A549 (cell line): ENCODE data around the gene NECAB3. TPM values are rescaled to one million over a fixed set of nuclear protein-coding genes. Genes with fewer than 3 reads are reported as not detected.

ENCODE experiments used
- ATAC-seq, 2 experiments: fragments of 200-7000 bp in 1 of 2; fragments of >200 bp in 1 of 2; cut with Nextera tagmentation in 1 of 2; cut with Tn5 transposase in 1 of 2; 3 replicates each; pipeline versions ENCODE4 v1.8.0 to v1.9.1; 2018 to 2020; ENCODE audit warnings: mild to moderate bottlenecking in 1 of 2, moderate library complexity in 1 of 2
- CTCF ChIA-PET: fragments of 300-600 bp; sonication (Branson Sonifier 250); formaldehyde crosslinking; extraction: SDS; loops from one replicate; lab custom pipeline; 2021; ENCODE audit warnings: antibody characterized with exemption, inconsistent platforms; lab: Yijun Ruan, JAX
- POLR2A ChIA-PET: fragments of 350-600 bp; formaldehyde crosslinking; extraction: SDS; loops from one replicate; lab custom pipeline; 2021; ENCODE audit warnings: antibody characterized with exemption, inconsistent platforms; lab: Yijun Ruan, JAX
- DNase-seq, 2 experiments: peaks; one replicate each; pipeline versions ENCODE4 v3.0.0 to v3.0.0-alpha.2; 2011 to 2016; ENCODE audit warnings: low read depth in 1 of 2, low spot score in 1 of 2
- FAIRE-seq: peaks from 2 replicates; lab custom pipeline; 2011; peaks lifted over from hg19 to GRCh38; lab: Jason Lieb, UNC
- H3K27ac ChIP-seq, 2 experiments: fragments of >200 bp; sonication (Bioruptor Twin); formaldehyde crosslinking; 3 replicates each; pipeline ENCODE4 v1.5.1; 2016 to 2017
- H3K4me1 ChIP-seq: fragments of >200 bp; sonication (Bioruptor Twin); formaldehyde crosslinking; 3 replicates; pipeline ENCODE4 v1.6.1; 2016
- H3K4me2 ChIP-seq: fragments of >200 bp; sonication (Bioruptor Twin); formaldehyde crosslinking; 3 replicates; pipeline ENCODE4 v1.6.1; 2016
- H3K4me3 ChIP-seq: fragments of >200 bp; sonication (Bioruptor Twin); formaldehyde crosslinking; 3 replicates; pipeline ENCODE4 v1.5.1; 2016
- H3K9me3 ChIP-seq: fragments of >200 bp; sonication (Bioruptor Twin); formaldehyde crosslinking; 3 replicates; pipeline ENCODE4 v1.6.1; 2016
- CBX8 ChIP-seq: fragments of 200-600 bp; sonication (generic); IDR thresholded peaks from 2 replicates; pipeline ENCODE4 v1.6.1; 2016
- CEBPB ChIP-seq, 2 experiments: fragments of >200 bp in 1 of 2; sonication (Bioruptor Twin) in 1 of 2; formaldehyde crosslinking in 1 of 2; IDR thresholded peaks; 2 replicates each; pipeline ENCODE4 v1.6.1; 2012 to 2016
- CHD2 ChIP-seq: fragments of 150-350 bp; IDR thresholded peaks from 2 replicates; pipeline ENCODE4 v1.6.1; 2014; ENCODE audit warnings: low read length; ENCODE audit not compliant: partially characterized antibody
- EHF ChIP-seq: fragments of 250-450 bp; sonication (Bioruptor Pico); IDR thresholded peaks from 2 replicates; pipeline ENCODE4 v1.5.0; 2020; ENCODE audit warnings: mild to moderate bottlenecking
- ESRRA ChIP-seq: fragments of 150-350 bp; IDR thresholded peaks from 2 replicates; pipeline ENCODE4 v1.6.1; 2014; ENCODE audit warnings: mild to moderate bottlenecking, low read length, borderline replicate concordance
- FOSB ChIP-seq: fragments of 250-450 bp; sonication (Bioruptor Pico); IDR thresholded peaks from 2 replicates; pipeline ENCODE4 v1.5.0; 2020; ENCODE audit warnings: mild to moderate bottlenecking, moderate library complexity
- GATA3 ChIP-seq: IDR thresholded peaks from 2 replicates; pipeline ENCODE4 v1.6.1; 2012; ENCODE audit warnings: borderline replicate concordance
- HOXB5 ChIP-seq: fragments of 250-450 bp; sonication (Bioruptor Pico); IDR thresholded peaks from 2 replicates; pipeline ENCODE4 v1.5.0; 2020; ENCODE audit warnings: mild to moderate bottlenecking, moderate library complexity
- JUN ChIP-seq, 2 experiments: fragments of >200 bp; sonication (Bioruptor Twin); formaldehyde crosslinking; IDR thresholded peaks; 2 replicates in 1 of 2; 3 replicates in 1 of 2; pipeline ENCODE4 v1.6.1; 2016 to 2017
- JUNB ChIP-seq: fragments of >200 bp; sonication (Bioruptor Twin); formaldehyde crosslinking; IDR thresholded peaks from 2 replicates; pipeline ENCODE4 v1.6.1; 2016
- MAFK ChIP-seq: fragments of 450-650 bp; IDR thresholded peaks from 2 replicates; pipeline ENCODE4 v1.6.1; 2014; ENCODE audit not compliant: partially characterized antibody
- MYC ChIP-seq: IDR thresholded peaks from 2 replicates; pipeline ENCODE4 v1.6.1; 2012; ENCODE audit warnings: mild to moderate bottlenecking, inconsistent platforms, low read length, improper control_type of control experiment, borderline replicate concordance
- RAD21 ChIP-seq, 2 experiments: fragments of >200 bp in 1 of 2; sonication (Bioruptor Twin) in 1 of 2; formaldehyde crosslinking in 1 of 2; IDR thresholded peaks in 1 of 2; conservative IDR thresholded peaks in 1 of 2; 2 replicates in 1 of 2; 3 replicates in 1 of 2; pipeline ENCODE4 v1.6.1; 2012 to 2018; ENCODE audit warnings: inconsistent platforms in 1 of 2
- SMC3 ChIP-seq: fragments of >200 bp; sonication (Bioruptor Twin); formaldehyde crosslinking; IDR thresholded peaks from 3 replicates; pipeline ENCODE4 v1.6.1; 2018; ENCODE audit warnings: inconsistent platforms
- TP53 ChIP-seq: fragments of 250-450 bp; sonication (Bioruptor Pico); IDR thresholded peaks from 2 replicates; pipeline ENCODE4 v1.5.0; 2021; ENCODE audit warnings: mild to moderate bottlenecking, moderate library complexity
- ZFP36 ChIP-seq: fragments of 450-650 bp; IDR thresholded peaks from 2 replicates; pipeline ENCODE4 v1.6.1; 2014; ENCODE audit warnings: borderline replicate concordance; ENCODE audit not compliant: partially characterized antibody
- ZSCAN20 ChIP-seq: fragments of 250-450 bp; sonication (Bioruptor Pico); IDR thresholded peaks from 2 replicates; pipeline ENCODE4 v1.8.0; 2022; ENCODE audit warnings: mild to moderate bottlenecking, moderate library complexity
- WGBS: methylation state at CpG from one replicate; pipeline ENCODE4 v1.1.6; 2017; ENCODE audit errors: missing lambda C conversion rate; 5-methylcytosine and 5-hydroxymethylcytosine counted together
- polyA plus RNA-seq, 4 experiments: library from polyadenylated mRNA; depleted of rRNA in 3 of 4; stranded (reverse); fragments of >200 nt; fragmentation: RNase III in 1 of 4; extraction: RNeasy Plus Mini Kit Qiagen cat#74134 plus additional on column Dnase treatment in 1 of 4; gene quantifications; 2 replicates in 3 of 4; 3 replicates in 1 of 4; pipeline ENCODE4 v1.2.3, GENCODE V29; 2011 to 2017
- TF ChIP-seq, protein P1 (sequence below): fragments of 150-350 bp; IDR thresholded peaks from 2 replicates; pipeline ENCODE4 v1.6.1; 2014; ENCODE audit warnings: low read depth, mild to moderate bottlenecking, low read length
- TF ChIP-seq, protein P2 (sequence below): IDR thresholded peaks from 2 replicates; pipeline ENCODE4 v1.6.1; 2012
- TF ChIP-seq, protein P3 (sequence below): fragments of >200 bp; sonication (Bioruptor Twin); formaldehyde crosslinking; IDR thresholded peaks from 2 replicates; pipeline ENCODE4 v1.6.1; 2016
- TF ChIP-seq, protein P4 (sequence below): IDR thresholded peaks from 2 replicates; pipeline ENCODE4 v1.6.1; 2012
- TF ChIP-seq, protein P5 (sequence below): fragments of 200-600 bp; sonication (generic); IDR thresholded peaks from 2 replicates; pipeline ENCODE4 v1.6.1; 2016; ENCODE audit warnings: antibody characterized with exemption, mild to moderate bottlenecking, moderate library complexity
- TF ChIP-seq, protein P6 (sequence below): fragments of >200 bp; sonication (Bioruptor Twin); formaldehyde crosslinking; IDR thresholded peaks from 3 replicates; pipeline ENCODE4 v1.5.1; 2016
- TF ChIP-seq, protein P7 (sequence below): IDR thresholded peaks from 2 replicates; pipeline ENCODE4 v1.6.1; 2012; ENCODE audit warnings: low read depth, borderline replicate concordance

The NECAB3 gene
- polyA plus RNA-seq, 2 of the 4 experiments (the other 2 are of a cell fraction), result 9.3 to 19.3 TPM

DNA sequence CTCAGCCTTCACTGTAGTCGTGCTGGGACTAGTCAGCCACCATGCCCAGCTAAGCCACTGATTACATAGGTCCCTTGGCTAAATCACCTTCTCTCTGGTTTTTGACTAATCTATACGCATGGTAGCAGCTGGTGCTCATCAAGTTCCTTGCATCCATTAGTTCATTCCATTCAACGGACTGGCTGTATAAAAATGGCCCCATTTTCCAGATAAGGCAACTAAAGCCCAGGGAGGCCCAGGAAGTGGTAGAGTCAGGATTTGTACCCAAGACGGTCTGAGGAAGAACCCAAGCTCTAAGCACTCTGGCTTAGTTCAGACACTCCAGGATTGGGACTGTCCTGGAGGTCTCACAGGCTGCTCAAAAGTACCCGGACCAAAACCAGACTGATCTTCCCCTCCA, 7.1 kb upstream of the NECAB3 start:
- Histone ChIP-seq H3K27ac (no peak overlapping the region), H3K4me3 (no peak overlapping the region), H3K4me1 (peaks cover 20% of the 10 kb centered on the region), H3K4me2 (no peak overlapping the region)
- ATAC-seq (no peak), FAIRE-seq (no peak), DNase-seq (no peak)
- WGBS, result 89% methylated on average over 5 of the region's 5 CpGs
- ChIA-PET CTCF (interaction anchor here (0.8 to 2.0 kb wide), 4 partner anchors 8 to 448 kb away, joined by 3 to 4 read pairs (median 3); no protein-coding TSS in a partner anchor), POLR2A (no interaction called here)
- TF ChIP-seq, protein P1, sequence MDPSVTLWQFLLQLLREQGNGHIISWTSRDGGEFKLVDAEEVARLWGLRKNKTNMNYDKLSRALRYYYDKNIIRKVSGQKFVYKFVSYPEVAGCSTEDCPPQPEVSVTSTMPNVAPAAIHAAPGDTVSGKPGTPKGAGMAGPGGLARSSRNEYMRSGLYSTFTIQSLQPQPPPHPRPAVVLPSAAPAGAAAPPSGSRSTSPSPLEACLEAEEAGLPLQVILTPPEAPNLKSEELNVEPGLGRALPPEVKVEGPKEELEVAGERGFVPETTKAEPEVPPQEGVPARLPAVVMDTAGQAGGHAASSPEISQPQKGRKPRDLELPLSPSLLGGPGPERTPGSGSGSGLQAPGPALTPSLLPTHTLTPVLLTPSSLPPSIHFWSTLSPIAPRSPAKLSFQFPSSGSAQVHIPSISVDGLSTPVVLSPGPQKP, result no peak
- TF ChIP-seq MYC, result no peak
- no peak for TF ChIP-seq CEBPB (IDR thresholded peaks at IDR 0.05)
- no peak for TF ChIP-seq RAD21 (conservative IDR thresholded peaks at IDR 0.05 in 1 of 2, IDR thresholded peaks at IDR 0.05 in 1 of 2)
- TF ChIP-seq, protein P2, sequence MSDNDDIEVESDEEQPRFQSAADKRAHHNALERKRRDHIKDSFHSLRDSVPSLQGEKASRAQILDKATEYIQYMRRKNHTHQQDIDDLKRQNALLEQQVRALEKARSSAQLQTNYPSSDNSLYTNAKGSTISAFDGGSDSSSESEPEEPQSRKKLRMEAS, result no peak
- TF ChIP-seq, protein P3, sequence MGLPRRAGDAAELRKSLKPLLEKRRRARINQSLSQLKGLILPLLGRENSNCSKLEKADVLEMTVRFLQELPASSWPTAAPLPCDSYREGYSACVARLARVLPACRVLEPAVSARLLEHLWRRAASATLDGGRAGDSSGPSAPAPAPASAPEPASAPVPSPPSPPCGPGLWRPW, result no peak
- no peak for TF ChIP-seq SMC3
- TF ChIP-seq CHD2, result no peak
- no peak for TF ChIP-seq ZSCAN20
- TF ChIP-seq JUN (IDR thresholded peaks at IDR 0.05), result no peak
- TF ChIP-seq, protein P4, sequence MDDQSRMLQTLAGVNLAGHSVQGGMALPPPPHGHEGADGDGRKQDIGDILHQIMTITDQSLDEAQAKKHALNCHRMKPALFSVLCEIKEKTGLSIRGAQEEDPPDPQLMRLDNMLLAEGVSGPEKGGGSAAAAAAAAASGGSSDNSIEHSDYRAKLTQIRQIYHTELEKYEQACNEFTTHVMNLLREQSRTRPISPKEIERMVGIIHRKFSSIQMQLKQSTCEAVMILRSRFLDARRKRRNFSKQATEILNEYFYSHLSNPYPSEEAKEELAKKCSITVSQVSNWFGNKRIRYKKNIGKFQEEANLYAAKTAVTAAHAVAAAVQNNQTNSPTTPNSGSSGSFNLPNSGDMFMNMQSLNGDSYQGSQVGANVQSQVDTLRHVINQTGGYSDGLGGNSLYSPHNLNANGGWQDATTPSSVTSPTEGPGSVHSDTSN, result no peak
- no peak for TF ChIP-seq GATA3
- no peak for TF ChIP-seq HOXB5
- TF ChIP-seq MAFK, result no peak
- no peak for TF ChIP-seq CBX8
- TF ChIP-seq, protein P5, sequence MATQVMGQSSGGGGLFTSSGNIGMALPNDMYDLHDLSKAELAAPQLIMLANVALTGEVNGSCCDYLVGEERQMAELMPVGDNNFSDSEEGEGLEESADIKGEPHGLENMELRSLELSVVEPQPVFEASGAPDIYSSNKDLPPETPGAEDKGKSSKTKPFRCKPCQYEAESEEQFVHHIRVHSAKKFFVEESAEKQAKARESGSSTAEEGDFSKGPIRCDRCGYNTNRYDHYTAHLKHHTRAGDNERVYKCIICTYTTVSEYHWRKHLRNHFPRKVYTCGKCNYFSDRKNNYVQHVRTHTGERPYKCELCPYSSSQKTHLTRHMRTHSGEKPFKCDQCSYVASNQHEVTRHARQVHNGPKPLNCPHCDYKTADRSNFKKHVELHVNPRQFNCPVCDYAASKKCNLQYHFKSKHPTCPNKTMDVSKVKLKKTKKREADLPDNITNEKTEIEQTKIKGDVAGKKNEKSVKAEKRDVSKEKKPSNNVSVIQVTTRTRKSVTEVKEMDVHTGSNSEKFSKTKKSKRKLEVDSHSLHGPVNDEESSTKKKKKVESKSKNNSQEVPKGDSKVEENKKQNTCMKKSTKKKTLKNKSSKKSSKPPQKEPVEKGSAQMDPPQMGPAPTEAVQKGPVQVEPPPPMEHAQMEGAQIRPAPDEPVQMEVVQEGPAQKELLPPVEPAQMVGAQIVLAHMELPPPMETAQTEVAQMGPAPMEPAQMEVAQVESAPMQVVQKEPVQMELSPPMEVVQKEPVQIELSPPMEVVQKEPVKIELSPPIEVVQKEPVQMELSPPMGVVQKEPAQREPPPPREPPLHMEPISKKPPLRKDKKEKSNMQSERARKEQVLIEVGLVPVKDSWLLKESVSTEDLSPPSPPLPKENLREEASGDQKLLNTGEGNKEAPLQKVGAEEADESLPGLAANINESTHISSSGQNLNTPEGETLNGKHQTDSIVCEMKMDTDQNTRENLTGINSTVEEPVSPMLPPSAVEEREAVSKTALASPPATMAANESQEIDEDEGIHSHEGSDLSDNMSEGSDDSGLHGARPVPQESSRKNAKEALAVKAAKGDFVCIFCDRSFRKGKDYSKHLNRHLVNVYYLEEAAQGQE, result no peak
- TF ChIP-seq, protein P6, sequence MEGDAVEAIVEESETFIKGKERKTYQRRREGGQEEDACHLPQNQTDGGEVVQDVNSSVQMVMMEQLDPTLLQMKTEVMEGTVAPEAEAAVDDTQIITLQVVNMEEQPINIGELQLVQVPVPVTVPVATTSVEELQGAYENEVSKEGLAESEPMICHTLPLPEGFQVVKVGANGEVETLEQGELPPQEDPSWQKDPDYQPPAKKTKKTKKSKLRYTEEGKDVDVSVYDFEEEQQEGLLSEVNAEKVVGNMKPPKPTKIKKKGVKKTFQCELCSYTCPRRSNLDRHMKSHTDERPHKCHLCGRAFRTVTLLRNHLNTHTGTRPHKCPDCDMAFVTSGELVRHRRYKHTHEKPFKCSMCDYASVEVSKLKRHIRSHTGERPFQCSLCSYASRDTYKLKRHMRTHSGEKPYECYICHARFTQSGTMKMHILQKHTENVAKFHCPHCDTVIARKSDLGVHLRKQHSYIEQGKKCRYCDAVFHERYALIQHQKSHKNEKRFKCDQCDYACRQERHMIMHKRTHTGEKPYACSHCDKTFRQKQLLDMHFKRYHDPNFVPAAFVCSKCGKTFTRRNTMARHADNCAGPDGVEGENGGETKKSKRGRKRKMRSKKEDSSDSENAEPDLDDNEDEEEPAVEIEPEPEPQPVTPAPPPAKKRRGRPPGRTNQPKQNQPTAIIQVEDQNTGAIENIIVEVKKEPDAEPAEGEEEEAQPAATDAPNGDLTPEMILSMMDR, result no peak
- no peak for TF ChIP-seq JUNB
- TF ChIP-seq ESRRA, result no peak
- TF ChIP-seq, all 56 proteins: peak for 0
- no peaks in the 10 kb centered on the region for H3K9me3 ChIP-seq

DNA sequence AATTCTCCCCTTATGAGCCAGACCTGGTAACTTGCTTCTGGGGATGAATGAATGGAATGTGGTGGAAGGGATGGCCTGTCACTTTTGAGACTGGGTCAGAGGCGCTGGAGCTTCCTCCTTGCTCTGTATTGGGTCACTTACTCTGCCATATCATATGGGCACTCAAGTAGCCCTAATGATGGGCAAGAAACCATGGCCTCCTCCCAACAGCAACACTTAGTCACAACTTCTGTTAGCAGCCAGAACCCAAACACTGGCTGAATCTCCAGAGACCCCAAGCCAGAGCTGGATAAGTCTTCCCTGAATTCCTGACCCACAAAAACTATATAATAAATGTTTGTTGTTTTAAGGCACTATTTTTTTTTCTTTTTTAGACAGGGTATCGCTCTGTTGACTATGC, 6.5 kb upstream of the NECAB3 start:
- H3K27ac ChIP-seq, result no peak overlapping the region
- ATAC-seq (no peak), DNase-seq (no peak), FAIRE-seq (no peak)
- ChIA-PET POLR2A (no interaction called here), CTCF (interaction anchor here (0.6 to 2.0 kb wide), 5 partner anchors 9 to 123 kb away, joined by 3 to 4 read pairs (median 3); no protein-coding TSS in a partner anchor)
- TF ChIP-seq EHF (no peak), MYC (no peak), TP53 (CRISPR knock-in tag) (no peak), ZFP36 (no peak), FOSB (CRISPR knock-in tag) (no peak)
- TF ChIP-seq, protein P7, sequence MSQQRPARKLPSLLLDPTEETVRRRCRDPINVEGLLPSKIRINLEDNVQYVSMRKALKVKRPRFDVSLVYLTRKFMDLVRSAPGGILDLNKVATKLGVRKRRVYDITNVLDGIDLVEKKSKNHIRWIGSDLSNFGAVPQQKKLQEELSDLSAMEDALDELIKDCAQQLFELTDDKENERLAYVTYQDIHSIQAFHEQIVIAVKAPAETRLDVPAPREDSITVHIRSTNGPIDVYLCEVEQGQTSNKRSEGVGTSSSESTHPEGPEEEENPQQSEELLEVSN, result no peak
- TF ChIP-seq, all 56 proteins: peak for 0
- Histone ChIP-seq H3K9me3 (no peaks in the 10 kb centered on the region), H3K4me1 (peaks cover 20% of the 10 kb centered on the region), H3K4me2 (no peak overlapping the region), H3K4me3 (no peak overlapping the region)
- 91% methylated on average over 2 of the region's 2 CpGs for WGBS
